G401.6 (cell line): Measurements from ENCODE around the gene NANP.
"Not testable (repeated sequence)": the region's sequence is repeated elsewhere in the genome, so short reads cannot be mapped to it uniquely, and the experiment has no call there.

Experiments
- FAIRE-seq: peaks from 2 replicates; lab custom pipeline; 2012; peaks lifted over from hg19 to GRCh38; lab: Jason Lieb, UNC

The NANP gene

DNA sequence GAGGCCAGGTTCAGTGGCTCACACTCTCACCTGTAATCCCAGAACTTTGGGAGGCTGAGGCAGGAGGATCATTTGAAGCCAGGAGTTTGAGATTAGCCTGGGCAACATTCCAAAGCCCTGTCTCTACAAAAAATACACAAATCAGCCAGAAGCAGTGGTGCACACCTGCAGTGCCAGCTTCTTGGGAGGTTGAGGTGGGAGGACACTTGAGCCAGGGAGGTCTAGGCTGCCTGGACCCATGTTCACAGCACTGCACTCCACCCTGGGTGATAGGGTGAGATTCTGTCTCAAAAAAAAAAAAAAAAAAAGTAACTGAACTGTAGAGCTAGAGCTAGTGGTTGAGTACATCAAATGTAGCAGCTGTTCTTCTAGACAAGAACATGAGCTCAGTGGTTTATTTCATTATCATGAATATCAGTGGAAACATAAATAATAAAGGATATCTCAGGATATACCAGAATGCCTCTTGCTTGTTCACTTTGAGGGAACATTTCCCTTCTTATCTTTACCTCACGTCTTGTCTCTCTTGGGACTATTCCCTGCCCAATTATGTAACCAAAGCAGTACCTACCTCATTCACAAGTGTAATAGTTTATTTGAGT, 17.6 kb downstream of the NANP start:
- no peak for FAIRE-seq

DNA sequence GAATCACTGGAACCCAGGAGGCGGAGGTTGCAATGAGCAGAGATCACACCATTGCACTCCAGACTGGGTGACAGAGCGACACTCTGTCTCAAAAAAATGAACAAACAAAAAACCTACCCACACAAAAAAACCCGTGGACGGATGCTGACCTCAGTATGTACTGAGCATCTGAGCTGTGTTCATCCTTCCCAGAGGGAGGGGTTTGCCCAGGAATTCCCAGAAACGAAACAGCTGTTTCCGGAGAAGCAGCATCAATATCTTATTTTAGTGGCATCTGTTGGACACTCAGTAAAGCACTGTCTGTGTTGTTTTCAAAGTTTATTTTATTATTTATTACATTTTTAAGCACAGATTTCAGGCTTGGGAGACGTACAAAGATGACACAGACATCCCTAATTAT, 18.7 kb downstream of the NANP start:
- no peak for FAIRE-seq

DNA sequence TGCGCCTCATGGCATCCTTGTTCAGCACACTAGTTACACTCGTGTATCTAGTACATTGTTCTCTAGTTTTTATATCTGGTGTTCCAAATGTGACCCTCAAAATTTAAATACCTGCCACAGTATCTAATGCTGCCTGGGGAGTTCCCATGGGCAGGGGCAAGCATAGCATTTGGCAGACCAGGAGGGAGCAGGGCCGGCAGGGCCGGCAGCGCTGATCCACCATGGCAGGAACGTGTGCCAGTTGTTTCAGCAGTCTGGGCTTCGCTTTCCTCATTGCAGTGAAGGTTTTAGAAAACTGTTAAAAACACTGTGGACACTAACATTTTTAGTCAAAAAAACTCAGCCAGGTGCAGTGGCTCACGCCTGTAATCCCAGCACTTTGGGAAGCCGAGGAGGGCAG, 19.2 kb downstream of the NANP start:
- no peak for FAIRE-seq

DNA sequence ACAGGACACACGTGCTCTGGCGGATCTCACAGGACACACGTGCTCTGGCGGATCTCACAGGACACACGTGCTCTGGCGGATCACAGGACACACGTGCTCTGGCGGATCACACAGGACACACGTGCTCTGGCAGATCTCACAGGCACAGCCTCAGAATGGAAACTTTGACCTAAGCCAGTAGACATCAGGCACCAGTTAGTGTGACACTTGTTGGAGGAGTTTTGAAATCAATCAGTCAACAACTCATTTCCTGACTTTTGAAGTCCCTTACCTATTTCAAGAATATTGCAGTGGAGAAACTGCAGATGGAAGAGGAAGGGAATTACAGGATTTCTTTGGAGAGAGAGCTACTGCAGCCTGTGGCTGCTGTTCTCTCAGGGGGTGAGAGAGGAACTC, 20.9 kb downstream of the NANP start:
- FAIRE-seq, result not testable (repeated sequence)

DNA sequence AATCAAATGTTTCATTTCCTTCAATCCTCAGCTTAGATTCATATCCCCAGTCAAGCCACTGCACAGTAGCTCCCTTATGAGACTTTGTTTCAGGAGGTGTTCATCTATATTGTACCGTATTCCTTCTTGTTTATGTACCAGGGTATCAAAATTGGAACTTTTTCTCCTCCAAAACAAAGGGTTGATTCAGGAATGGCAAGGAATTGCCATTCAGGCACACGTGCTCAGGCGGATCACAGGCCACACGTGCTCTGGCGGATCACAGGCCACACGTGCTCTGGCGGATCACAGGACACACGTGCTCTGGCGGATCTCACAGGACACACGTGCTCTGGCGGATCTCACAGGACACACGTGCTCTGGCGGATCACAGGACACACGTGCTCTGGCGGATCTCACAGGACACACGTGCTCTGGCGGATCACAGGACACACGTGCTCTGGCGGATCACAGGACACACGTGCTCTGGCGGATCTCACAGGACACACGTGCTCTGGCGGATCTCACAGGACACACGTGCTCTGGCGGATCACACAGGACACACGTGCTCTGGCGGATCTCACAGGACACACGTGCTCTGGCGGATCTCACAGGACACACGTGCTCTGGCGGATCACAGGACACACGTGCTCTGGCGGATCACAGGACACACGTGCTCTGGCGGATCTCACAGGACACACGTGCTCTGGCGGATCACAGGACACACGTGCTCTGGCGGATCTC, 21.5 kb downstream of the NANP start:
- not testable (repeated sequence) for FAIRE-seq

DNA sequence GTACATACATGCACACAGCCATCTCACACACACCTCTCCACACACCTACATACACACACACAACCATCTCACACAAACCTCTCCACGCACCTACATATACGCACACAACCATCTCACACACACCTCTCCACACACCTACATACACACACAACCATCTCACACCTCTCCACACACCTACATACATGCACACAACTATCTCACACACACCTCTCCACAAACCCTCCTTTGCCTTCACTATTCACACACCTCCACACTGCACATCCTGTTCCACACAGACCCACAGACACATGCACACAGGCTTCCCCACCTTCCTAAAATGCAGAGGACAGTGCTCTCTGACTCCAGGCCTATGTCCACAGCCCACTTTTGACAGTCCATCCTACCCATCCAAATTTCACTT, 22.2 kb downstream of the NANP start:
- no peak for FAIRE-seq

DNA sequence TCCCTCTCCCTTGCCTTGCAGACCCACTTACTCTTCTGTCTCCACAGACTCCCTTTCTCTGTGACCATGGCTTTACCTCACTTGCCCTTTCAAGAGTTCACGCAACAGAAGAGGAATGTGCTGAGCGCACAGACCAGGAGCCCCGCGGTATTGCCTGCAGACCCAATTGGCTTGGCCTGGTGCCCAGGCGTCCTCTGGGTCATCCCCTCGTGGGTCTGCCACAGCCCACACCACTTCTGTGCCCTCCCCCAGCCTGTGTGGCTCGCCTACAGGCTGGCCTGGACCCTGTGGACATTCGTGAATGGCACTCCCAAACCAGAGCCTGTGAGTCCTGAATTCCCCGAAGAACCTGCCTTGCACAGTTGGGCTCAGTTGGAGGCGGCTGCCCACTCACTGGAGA, 23.2 kb downstream of the NANP start:
- no peak for FAIRE-seq

DNA sequence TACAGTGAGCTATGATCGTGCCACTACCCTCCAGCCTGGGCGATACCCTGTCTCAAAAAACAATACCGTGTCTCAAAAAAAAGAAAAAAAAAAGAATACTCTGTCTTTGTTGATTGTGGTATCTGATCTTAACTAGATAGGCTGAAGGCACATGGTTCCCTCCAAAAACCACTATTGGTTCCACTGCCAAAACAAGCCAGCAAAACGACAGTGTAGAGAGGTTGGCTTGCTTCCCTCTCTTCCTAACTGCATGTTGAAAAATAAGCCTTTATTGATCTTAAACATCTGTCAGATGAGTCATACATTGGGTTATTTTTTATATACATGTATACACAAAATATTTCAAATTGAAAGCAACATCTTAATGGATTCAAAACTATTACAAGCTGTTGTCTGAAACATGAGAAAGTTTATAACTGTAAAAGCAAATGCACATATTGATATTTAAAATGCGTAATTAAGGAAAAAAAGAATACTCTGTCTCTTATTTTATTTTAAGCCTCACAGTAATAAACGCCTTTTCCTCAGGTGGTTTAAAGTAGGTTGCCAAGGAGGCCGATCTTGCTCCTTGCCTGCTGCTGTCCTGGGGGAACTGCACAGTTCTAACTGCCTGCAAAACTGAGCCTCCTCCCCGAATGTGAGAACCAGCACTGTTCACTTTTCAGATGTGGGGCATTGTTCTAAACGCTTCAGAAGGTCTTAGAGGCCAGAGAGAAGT, 31.5 kb downstream of the NANP start:
- no peak for FAIRE-seq

DNA sequence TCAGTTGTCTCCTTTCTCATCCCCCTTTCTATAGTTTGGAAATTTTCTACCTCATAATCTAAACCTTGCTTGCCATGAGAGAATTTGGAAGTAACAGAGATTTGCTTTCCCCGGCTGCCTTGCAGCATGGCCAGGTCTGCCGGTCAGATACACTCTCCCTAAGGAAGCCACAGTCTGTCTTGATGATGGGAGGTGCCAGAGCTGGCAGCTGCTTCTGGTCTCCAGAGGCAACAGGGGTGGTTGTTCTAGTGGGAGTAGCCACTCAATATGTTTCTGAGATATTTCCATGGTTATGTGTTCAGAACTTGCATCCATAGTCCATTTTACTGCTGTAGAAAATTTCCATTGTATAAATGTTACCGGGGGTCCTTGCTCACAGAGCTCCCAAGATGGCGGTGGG, 33.0 kb downstream of the NANP start:
- not testable (repeated sequence) for FAIRE-seq

DNA sequence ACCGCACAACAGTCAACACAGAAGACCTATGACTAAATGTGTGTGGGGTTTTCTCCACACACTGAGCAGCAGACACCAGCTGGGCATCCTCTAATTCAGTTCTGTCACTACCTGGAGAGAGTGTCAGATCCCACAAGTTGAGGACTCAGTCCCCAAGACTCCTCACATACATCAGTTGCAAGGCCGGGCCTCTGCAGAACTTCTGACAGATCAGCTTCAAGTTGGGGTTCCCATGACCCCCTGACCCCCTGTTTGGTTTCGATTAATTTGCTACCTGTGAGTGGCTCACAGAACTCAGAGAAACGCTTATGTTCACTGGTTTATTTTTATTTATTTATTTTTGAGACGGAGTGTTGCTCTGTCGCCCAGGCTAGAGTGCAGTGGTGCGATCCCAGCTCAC, 35.3 kb downstream of the NANP start:
- FAIRE-seq, result no peak

DNA sequence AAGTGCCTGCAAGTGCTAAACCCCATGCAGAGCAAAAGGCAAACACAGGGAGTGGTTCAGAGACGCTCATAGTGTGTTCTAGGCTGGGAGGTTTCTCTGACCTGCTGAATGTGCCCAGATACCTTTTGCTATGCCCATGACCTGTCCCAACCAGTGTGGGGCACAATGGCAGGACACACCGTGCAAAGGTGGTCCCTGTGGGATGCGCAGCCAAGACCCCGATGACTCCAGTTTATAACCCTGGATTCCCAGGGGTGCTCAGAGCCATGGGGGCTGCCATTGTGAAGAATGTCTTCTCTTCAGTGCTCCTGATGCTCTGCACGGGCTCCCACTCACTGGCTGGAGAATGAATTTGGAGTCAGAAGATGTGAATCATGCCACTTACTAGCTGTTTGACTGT, 36.3 kb downstream of the NANP start:
- FAIRE-seq, result no peak

DNA sequence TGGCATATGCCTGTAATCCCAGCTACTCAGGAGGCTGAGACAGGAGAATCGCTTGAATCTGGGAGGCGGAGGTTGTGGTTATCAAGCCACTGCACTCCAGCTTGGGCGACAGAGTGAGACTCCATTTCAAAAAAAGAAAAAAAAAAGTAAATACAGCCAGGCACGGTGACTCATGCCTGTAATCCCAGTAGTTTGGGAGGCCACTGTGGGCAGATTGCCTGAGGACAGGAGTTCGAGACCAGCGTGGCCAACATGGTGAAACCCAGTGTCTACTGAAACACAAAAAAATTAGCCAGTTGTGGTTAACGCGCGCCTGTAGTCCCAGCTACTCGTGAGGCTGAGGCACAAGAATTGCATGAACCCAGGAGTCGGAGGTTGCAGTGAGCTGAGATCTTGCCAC, 36.9 kb downstream of the NANP start:
- no peak for FAIRE-seq

DNA sequence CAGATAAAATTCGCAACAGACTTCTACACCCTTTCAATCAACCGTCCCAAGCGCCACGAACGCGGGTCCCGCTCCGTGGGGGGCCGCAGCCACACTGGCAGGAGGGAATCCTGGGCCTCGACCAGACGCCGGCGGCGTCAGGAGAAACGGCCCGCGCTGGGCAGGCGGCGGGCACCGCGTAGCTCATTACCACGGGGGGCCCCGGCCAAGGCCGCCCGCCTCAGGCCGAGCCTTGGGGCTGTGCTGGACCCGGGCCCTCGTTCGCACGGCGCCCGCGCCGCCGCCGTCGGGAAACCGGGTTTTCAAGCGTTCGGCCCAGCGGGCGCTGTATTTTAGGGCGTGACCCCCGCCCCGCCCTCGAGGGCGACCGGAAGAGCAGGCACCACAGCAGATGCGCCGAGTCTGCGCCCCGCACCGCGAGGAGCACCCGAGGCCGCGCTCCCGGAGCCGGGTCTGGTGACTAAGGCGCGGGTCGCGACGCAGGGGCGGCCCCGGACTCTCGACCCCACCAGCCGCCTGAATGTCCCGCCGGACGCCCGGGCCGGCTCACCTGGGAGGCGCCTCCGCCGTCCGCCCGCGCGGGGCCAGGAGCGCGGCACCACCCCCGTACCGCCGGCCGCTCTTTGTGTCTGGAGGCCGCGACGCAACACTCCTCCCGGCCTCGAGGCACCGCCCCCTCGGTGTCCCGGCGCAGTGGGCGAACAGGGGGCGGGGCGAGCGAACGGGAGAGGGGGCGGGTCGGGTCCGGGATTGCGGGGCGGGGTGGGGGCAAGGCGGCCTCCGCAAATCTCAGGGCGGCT, 38.7 kb downstream of the NANP start, which contains the start of gene NINL:
TSS of gene NINL (minus strand) at position 627 of the 800 bp plus-strand sequence. CDS start 58,944 bp downstream, outside the sequence.
- FAIRE-seq, result no peak

DNA sequence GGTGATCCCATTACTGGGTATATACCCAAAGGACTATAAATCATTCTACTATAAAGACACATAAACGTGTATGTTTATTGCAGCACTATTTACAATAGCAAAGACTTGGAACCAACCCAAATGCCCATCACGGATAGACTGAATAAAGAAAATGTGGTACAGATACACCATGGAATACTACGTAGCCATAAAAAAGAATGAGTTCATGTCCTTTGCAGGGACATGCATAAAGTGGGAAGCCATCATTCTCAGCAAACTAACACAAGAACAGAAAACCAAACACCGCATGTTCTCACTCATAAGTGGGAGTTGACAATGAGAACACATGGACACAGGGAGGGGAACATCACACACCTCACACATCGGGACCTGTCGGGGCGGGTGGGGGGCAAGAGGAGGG, 40.2 kb downstream of the NANP start:
- FAIRE-seq, result not testable (repeated sequence)

DNA sequence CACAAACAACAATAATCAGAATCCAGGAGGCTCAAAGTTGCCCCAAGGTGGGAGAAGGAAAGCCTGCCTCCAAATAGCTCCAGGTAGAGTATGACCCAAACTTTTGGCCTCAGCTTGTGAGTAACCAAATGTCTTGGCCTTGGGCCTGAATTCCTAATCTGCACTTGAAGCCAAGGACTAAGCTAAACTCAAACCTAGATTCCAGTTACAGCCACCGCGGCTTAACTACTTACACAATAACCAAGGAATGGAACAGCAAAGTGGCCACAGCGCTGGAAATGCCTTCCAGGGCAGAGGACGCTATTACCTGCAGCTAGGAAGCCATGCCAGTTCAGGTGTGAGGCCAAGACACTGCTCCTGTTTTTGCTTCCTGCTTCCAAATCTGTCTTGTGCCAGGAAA, 43.1 kb downstream of the NANP start:
- no peak for FAIRE-seq

DNA sequence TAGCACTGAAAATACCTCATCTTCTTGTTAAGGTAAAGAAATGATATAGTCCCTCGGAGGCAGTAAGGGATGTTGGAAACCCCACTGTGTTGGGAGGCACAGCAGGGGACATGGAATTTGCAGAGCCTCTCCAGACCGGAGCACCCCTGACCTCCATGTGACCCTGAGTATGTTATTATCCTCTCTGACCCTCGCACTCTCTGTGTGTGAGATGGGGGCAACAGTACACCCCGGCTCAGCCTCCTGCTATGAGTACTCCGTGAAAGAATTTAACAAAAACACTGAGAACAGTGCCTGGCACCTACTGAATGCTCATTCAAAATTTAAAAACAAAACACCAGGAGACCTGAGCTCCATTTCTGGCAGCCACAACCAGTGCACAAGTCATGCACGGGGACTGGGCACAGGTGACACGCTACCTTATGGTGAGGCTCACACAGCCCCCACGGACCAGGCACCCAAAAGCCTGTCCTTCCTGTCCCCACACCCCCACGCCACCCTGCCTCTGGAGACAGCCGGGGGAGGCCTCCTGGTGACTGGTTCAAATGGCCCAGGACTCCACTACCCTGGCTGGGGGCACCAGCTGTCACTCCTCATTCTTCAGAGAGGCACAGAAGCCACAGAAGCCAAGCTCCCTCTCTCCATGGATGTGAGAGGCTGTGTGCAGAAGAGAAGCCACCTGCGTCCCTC, 44.6 kb downstream of the NANP start:
- no peak for FAIRE-seq

DNA sequence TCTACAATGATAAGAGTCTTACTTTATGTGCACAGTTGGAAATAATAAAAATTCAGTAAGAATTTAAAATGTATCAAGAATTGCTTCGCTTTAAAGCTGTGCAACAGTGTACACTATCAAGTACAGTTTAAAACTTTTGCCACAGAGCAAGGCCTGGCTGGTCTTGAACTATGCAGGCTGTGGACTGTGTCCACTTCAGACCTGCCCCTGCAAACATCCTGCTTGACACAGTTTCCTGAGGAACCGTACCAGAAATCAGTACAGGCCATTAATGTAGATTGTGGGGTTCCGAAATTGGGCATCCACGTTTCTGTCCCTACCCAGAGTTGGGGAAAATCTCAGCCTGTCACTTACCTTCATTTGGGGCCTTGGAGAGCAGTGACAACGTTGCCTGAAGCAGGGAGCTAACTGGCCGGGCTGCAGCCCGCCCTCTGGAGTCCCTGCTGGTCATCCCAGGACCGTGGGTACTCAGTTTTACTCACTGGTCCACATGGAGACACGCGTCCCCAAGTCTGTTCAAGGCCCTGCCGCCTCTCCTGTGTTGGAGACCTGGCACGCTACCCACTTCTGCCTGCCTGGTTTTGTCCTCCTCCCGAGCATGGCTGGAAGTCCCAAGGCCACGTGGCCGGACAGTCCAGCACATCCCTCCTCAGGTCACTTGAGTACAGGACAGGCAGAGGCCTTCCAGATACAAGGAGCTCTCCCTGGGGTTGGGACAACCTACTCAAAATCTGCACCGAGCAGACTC, 46.9 kb downstream of the NANP start:
- FAIRE-seq, result no peak

DNA sequence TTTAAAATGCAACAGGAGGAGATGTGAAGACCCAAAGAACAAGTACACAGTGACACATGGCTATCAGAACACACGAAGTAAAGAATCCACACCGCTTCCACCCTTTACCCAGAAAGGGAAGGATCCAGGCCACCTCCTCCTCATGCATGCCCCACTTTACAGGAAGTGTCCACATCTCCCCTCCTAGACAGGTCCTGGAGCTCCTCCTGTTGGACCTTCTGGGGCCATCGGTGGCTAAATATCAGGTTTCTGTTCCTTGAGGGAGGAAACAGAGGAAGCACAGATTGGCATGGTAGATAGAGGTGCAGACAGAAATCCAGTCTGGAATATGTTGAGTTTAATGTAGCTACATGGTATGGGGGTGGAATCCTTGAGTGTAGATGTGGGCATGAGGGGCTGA, 49.4 kb downstream of the NANP start:
- FAIRE-seq, result no peak

DNA sequence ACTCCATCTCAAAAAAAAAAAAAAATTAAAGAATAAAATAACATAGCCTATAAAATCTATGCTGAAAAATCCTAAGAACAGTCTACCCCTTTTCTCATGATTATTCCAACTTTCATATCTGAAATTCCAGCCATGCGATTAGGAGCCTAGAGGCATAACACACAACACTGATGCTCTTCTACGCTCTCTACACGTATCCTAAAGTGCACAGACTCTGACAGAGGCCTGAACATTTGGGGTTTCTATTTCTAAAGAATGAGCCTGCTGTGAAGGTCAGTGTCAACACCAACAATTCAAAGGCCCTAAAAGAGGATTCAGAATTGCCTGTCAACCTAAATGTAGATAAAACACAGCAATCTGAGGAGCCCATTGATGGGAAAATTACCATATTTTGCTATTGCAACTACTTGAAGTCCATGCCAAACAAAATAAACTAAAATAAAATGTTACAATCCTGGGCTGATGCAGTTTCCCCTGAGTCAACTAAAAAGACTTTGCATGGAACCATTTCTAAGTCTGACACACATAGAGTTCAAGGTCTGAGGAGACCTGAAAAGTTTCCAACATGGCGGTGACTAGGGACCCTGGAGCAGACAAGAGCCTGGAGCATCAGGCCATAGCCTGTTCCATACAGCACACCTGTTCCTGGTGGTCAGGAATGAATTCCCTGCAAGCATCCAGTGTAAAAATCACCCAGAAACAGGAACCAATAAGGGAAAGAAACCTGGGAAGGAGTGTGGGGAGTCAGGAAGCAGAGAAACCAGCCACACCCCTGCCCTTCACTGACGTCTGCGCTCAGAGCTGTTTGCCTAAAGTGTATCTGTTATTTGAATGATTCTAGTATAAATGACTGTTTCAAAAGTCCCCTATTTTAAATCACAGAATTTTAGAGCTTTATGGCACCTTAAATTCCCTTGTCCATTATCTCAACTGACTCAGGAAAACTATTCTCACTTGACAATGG, 50.2 kb downstream of the NANP start:
- no peak for FAIRE-seq

DNA sequence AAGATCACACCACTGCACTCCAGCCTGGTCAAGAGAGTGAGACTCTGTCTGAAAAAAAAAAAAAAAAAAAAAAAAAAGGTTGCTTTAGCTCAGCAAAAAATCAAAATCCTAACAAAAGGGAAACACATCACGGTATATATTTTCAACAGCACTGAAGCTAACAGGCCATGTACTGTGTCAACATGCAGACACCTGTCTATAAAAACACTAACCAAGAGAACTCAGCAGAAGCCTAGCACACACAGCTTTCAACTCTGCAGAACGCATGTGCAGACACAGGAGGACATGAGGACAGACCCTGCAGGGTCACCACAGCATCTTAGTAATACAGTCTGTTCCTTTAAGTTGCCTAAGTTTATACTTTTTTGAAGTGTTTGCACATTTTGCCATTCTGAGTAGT, 52.0 kb downstream of the NANP start:
- no peak for FAIRE-seq
